H1 (cell line): ENCODE data around the gene KLHL3.

Experiments
- ATF2 ChIP-seq: IDR thresholded peaks from 2 replicates; pipeline ENCODE4 v1.6.1; 2012; ENCODE audit warnings: low read length, inconsistent platforms
- CBX8 ChIP-seq: fragments of 300-800, 300-1000 bp; sonication (generic); IDR thresholded peaks from 2 replicates; pipeline ENCODE4 v1.7.1; 2016; ENCODE audit warnings: low read depth, low read length, borderline replicate concordance
- CEBPB ChIP-seq: IDR thresholded peaks from 2 replicates; pipeline ENCODE4 v1.6.1; 2012; ENCODE audit warnings: low read depth, low read length
- CTCF ChIP-seq, 3 experiments: IDR thresholded peaks; 1 replicate in 2 of 3; 2 replicates in 1 of 3; pipeline versions ENCODE4 v1.5.1 to v1.6.1; 2011; ENCODE audit warnings: low read length in 3 of 3, mild to moderate bottlenecking in 3 of 3, inconsistent platforms in 2 of 3, low read depth in 1 of 3, moderate library complexity in 1 of 3; ENCODE audit not compliant: insufficient read depth in 1 of 3; ENCODE audit errors: control extremely low read depth in 1 of 3
- EZH2 ChIP-seq: fragments of 200-600 bp; sonication (generic); IDR thresholded peaks from 2 replicates; pipeline ENCODE4 v1.7.1; 2012; ENCODE audit warnings: low read depth, mild to moderate bottlenecking, moderate library complexity, low read length, inconsistent platforms; ENCODE audit not compliant: severe bottlenecking
- POLR2A ChIP-seq, 2 experiments: IDR thresholded peaks; 1 replicate in 1 of 2; 2 replicates in 1 of 2; pipeline ENCODE4 v1.6.1; 2011; ENCODE audit warnings: low read depth in 2 of 2, low read length in 2 of 2, mild to moderate bottlenecking in 2 of 2; ENCODE audit errors: control extremely low read depth in 1 of 2
- RFX5 ChIP-seq: IDR thresholded peaks from 2 replicates; pipeline ENCODE4 v1.6.1; 2011; ENCODE audit warnings: low read depth, low read length, improper control_type of control experiment, borderline replicate concordance
- YY1 ChIP-seq: IDR thresholded peaks from 2 replicates; pipeline ENCODE4 v1.6.1; 2011; ENCODE audit warnings: low read depth, mild to moderate bottlenecking, low read length

- no peak for TF ChIP-seq CTCF (IDR thresholded peaks at IDR 0.05; ENCODE audit: control extremely low read depth in 1 of 3, insufficient read depth in 1 of 3, low read depth in 1 of 3, low read length in 3 of 3)
- no peak for TF ChIP-seq RFX5
- TF ChIP-seq YY1 = no peak
- TF ChIP-seq POLR2A (IDR thresholded peaks at IDR 0.05; ENCODE audit: control extremely low read depth in 1 of 2, low read depth in 2 of 2, low read length in 2 of 2) = no peak
- no peak for TF ChIP-seq ATF2
- TF ChIP-seq EZH2 = no peak
- no peak for TF ChIP-seq CBX8
- no peak for TF ChIP-seq CEBPB
Measured at GRCh38 chr5:137738947-137739346, 3.1 kb upstream of the KLHL3 start.
